Choroid plexus epithelial cell (primary cell): ENCODE measurements around the gene LFNG.
"Not testable (repeated sequence)": the region's sequence is repeated elsewhere in the genome, so short reads cannot be mapped to it uniquely, and the experiment has no call there.

Source experiments
- DNase-seq: peaks from one replicate; pipeline ENCODE4 v3.0.0-alpha.2; 2010; ENCODE audit warnings: low read depth
- H3K4me3 ChIP-seq: 2 replicates; pipeline ENCODE4 v1.5.1; 2011; ENCODE audit warnings: low read depth, mild to moderate bottlenecking, control low read depth, low read length, moderate library complexity
- CTCF ChIP-seq: conservative IDR thresholded peaks from 2 replicates; pipeline ENCODE4 v1.5.1; 2011; ENCODE audit warnings: low read depth, mild to moderate bottlenecking, control low read depth, inconsistent platforms, low read length, moderate library complexity

The LFNG gene

DNA sequence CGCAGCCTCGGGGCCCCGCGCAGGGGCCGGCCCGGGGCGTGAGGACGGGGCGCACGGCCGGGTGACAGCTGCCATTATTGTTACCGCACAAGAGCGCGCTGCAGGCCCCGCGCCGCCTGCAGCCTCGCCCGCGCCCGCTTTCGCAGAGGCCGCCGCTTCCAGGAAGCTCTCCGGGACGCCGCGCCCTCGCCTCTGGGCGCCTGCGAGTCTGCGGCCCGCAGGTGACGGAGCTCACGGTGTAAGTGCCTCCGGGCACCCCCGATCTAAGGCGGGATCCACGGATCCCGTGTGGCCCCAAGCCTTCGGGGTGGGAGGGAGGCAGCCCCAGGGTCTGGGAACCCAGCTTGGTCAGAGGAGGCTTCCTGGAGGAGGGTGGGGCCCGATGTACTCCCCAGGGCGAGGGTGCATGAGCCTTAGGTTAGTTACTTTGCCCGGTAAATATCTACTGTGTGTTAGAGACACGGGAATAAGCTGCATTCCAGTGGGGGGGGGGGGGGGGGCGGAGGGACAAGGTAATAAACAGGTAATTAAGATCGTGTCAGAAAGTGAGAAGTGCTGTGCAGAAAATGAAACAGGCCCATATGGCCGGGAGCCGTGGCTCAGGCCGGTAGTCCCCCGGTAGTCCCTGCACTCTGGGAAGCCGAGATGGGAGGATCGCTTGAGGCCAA is 39.8 kb downstream of the LFNG start:
- TF ChIP-seq CTCF = no peak
- no peak for DNase-seq
- peak overlapping the region; percentile 81 for H3K4me3 ChIP-seq

DNA sequence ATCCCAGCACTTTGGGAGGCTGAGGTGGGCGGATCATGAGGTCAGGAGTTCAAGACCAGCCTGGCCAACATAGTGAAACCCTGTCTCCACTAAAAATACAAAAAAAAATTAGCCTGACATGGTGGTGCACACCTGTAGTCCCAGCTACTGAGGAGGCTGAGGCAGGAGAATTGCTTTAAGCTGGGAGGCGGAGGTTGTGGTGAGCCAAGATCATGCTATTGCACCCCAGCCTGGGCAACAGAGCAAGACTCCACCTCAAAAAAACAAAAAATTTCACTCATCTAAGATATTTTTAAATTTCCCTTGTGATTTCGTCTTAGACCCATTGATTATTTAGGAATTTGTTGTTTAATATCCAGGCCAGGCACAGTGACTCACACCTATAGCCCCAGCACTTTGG is 44.4 kb downstream of the LFNG start:
- H3K4me3 ChIP-seq, DNase-seq: not testable (repeated sequence)

DNA sequence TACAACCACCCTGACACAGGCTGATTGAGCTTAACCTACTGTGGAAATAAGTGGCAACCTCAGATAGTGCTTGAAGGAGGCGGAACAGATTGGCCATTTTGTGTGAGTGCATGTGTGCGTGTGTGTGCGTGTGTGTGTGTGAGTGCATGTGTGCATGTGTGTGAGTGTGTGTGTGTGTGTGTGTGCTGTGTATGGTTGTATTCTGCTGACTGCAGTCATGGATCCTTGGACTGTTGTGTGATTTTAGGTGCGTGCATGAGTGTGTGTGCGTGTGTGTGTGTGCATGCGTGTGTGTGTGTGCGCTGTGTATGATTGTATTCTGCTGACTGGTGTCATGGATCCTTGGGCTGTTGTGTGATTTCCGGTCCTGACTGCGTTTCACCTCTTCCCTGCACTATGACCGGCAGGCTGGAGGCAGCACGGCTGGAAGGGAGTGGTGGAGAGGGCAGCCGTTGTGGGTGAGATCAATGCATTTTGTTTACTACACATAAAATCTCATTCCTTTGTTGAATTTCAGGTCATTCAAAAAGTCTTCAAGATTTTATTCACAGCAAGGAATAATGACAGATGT is 45.5 kb downstream of the LFNG start:
- TF ChIP-seq CTCF = no peak
- H3K4me3 ChIP-seq = no peak overlapping the region
- DNase-seq = peak; percentile 15

GRCh38 chr7:2566348-2566889 is 46.8 kb downstream of the LFNG start:
- TF ChIP-seq CTCF = no peak

DNA sequence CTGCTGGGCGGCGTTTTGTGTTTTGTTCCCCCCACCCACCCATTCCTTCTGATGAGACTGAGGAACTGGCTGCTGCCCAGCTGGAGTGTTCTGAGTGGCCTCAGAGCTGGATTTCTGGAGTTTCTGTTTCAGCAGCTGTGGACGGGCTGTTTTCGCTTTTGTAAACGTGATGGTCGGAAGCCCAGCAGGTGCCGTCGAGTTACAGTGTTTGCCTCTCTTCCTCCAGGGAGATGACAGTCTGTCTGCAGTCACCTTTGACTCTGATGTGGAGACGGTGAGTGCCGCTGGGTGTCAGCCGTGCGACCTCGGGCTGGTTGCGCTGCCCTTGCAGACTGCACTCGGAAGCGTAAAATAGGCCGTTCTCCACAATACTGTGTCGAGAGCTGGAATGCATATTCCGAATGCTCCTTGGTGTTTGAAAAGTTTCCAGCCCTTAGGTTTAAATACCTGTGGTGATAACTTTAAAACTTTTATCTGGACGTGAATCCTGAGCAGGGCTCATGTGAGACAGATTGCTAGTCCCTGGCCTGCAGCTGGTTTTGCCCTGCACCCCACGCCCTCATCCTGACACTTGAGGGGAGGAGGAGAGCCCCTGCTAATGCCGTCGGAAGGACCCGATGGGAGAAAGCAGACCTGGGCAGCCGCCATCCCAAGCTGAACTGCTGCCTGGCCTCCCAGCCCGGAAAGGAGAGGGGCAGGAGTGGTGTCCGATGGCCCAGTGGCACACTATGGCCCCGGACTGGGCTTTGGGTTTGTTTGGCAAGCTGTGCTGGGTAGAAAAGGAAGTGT is 47.5 kb downstream of the LFNG start:
- TF ChIP-seq CTCF = no peak
- DNase-seq = peak; percentile 68
- H3K4me3 ChIP-seq = peak overlapping the region; percentile 48

More at GRCh38 chr7:2566348-2566889, 46.8 kb downstream of the LFNG start:
- no peak for DNase-seq
- H3K4me3 ChIP-seq = no peak overlapping the region

- no peak overlapping the region for H3K4me3 ChIP-seq
- DNase-seq = peak; percentile 70
- TF ChIP-seq CTCF = peak; percentile 82
These were observed 48.2 kb downstream of the LFNG start for GRCh38 chr7:2567679-2568278.

- H3K4me3 ChIP-seq = no peak overlapping the region
- no peak for DNase-seq
- TF ChIP-seq CTCF = no peak
These were observed 49.1 kb downstream of the LFNG start for GRCh38 chr7:2568521-2569223.
